A673 (cell line): ENCODE measurements around the gene ACSM2A.
"Not testable (repeated sequence)": the region's sequence is repeated elsewhere in the genome, so short reads cannot be mapped to it uniquely, and the experiment has no call there.

Source experiments
- CTCF ChIP-seq: fragments of 300-800, 200-600 bp; sonication (generic); conservative IDR thresholded peaks from 2 replicates; pipeline ENCODE4 v1.5.1; 2017; ENCODE audit warnings: low read depth, mild to moderate bottlenecking, antibody characterized with exemption, low read length, moderate library complexity, mixed read lengths
- EZH2 ChIP-seq: fragments of 200-600 bp; sonication (generic); IDR thresholded peaks from 2 replicates; pipeline ENCODE4 v1.6.1; 2017; ENCODE audit warnings: borderline replicate concordance, low read depth, mild to moderate bottlenecking, mixed read lengths, antibody characterized with exemption, low read length; ENCODE audit not compliant: poor library complexity, severe bottlenecking

DNA sequence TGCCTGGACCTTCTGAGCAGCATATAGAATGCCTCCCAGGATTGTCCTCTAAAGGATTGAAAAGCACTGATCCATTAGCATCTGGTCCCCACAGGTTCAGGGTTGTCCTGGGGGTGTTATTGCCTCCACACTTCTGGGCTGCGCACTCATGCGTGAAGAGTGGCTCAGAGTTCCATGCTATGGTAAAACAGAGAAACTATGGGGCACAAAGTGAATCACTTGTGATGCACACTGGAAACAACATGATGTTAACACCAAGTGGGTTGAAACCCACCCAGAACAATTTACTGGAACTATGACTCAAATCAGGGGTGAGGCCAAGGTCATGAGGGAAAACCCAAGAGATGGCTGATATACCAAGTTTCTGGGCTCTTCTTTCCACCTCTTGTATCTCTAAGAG, 18.6 kb downstream of the ACSM2A start:
- not testable (repeated sequence) for TF ChIP-seq CTCF, EZH2
